Ovary (tissue), 3 donors: ENCODE results near the gene SHROOM3.

ENCODE experiments used
- CTCF ChIP-seq, 3 donors: fragments of 450-650 bp in 2 of 3; fragments of 200-600 bp in 1 of 3; IDR thresholded peaks; one replicate each; pipeline versions ENCODE4 v1.5.1 to v1.8.0; 2016 to 2022; ENCODE audit warnings: antibody characterized with exemption in 3 of 3, mild to moderate bottlenecking in 1 of 3
- EP300 ChIP-seq: sonication (generic); formaldehyde crosslinking; IDR thresholded peaks from one replicate; pipeline ENCODE4 v1.6.1; 2017; ENCODE audit warnings: antibody characterized with exemption
- POLR2A ChIP-seq: fragments of 450-650 bp; IDR thresholded peaks from one replicate; pipeline ENCODE4 v1.6.1; 2017; ENCODE audit warnings: antibody characterized with exemption, mild to moderate bottlenecking, moderate library complexity
- donor health status: DM: no; HTN: no; CAD: no.

GRCh38 chr4:76799718-76800117 is 364.7 kb downstream of the SHROOM3 start:
- TF ChIP-seq CTCF (IDR thresholded peaks at IDR 0.05): no peak
- TF ChIP-seq POLR2A: no peak
- no peak for TF ChIP-seq EP300
